H1 (cell line): ENCODE data around the gene GRM1. TPM values are rescaled to one million over a fixed set of nuclear protein-coding genes. Genes with fewer than 3 reads are reported as not detected.
A peak's percentile ranks its signal among the peaks of the same experiment; 100 is the strongest.

Experiments used
- CTCF ChIA-PET: fragments of 300-600 bp; sonication (Branson Sonifier 250); formaldehyde crosslinking; loops from one replicate; lab custom pipeline; 2021; ENCODE audit not compliant: partially characterized antibody; lab: Charles Lee
- POLR2A ChIA-PET: fragments of 300-600 bp; sonication (Branson Sonifier 250); formaldehyde crosslinking; loops from one replicate; lab custom pipeline; 2021; ENCODE audit warnings: inconsistent platforms; ENCODE audit not compliant: partially characterized antibody; lab: Charles Lee
- DNase-seq, 2 experiments: peaks; one replicate each; pipeline versions ENCODE4 v3.0.0 to v3.0.0-alpha.2; 2010 to 2022; ENCODE audit warnings: low spot score in 2 of 2, low read depth in 1 of 2, mixed read lengths in 1 of 2
- FAIRE-seq: peaks from 2 replicates; lab custom pipeline; 2011; peaks lifted over from hg19 to GRCh38; lab: Jason Lieb, UNC
- H2AFZ ChIP-seq: 2 replicates; pipeline ENCODE4 v1.8.1; 2012; ENCODE audit warnings: low read length, inconsistent platforms
- H2AK5ac ChIP-seq: 2 replicates; pipeline ENCODE4 v1.6.1; 2013; ENCODE audit warnings: low read depth, low read length
- H2BK120ac ChIP-seq: replicated peaks from 2 replicates; pipeline ENCODE3; 2013; ENCODE audit warnings: low read depth, low read length, inconsistent platforms
- H2BK12ac ChIP-seq: 2 replicates; pipeline ENCODE4 v1.6.1; 2013; ENCODE audit warnings: low read depth, low read length
- H2BK15ac ChIP-seq: 2 replicates; pipeline ENCODE4 v1.6.1; 2013; ENCODE audit warnings: low read length
- H2BK20ac ChIP-seq: 2 replicates; pipeline ENCODE4 v1.6.1; 2013; ENCODE audit warnings: low read length
- H2BK5ac ChIP-seq: 2 replicates; pipeline ENCODE4 v1.6.1; 2013; ENCODE audit warnings: low read depth, low read length
- H3K14ac ChIP-seq: 2 replicates; pipeline ENCODE4 v1.6.1; 2013; ENCODE audit warnings: inconsistent platforms; ENCODE audit not compliant: insufficient read length
- H3K18ac ChIP-seq: 2 replicates; pipeline ENCODE4 v1.6.1; 2013; ENCODE audit warnings: low read length; ENCODE audit errors: extremely low read depth
- H3K23ac ChIP-seq: 2 replicates; pipeline ENCODE4 v1.6.1; 2013; ENCODE audit warnings: inconsistent platforms; ENCODE audit not compliant: insufficient read length
- H3K23me2 ChIP-seq: 2 replicates; pipeline ENCODE4 v1.6.1; 2013; ENCODE audit warnings: low read depth, low read length
- H3K27ac ChIP-seq: 2 replicates; pipeline ENCODE4 v1.6.1; 2011; ENCODE audit warnings: low read depth, low read length, inconsistent platforms
- H3K27me3 ChIP-seq, 4 experiments: replicated peaks in 1 of 4; 1 replicate in 1 of 4; 2 replicates in 3 of 4; pipeline versions ENCODE4 v1.6.1 to v1.8.1; 2011 to 2013; ENCODE audit warnings: low read length in 3 of 4, mild to moderate bottlenecking in 3 of 4, inconsistent platforms in 2 of 4, mixed read lengths in 2 of 4, moderate library complexity in 1 of 4; ENCODE audit not compliant: control insufficient read depth in 3 of 4, insufficient read depth in 3 of 4; ENCODE audit errors: extremely low read depth in 1 of 4
- H3K36me3 ChIP-seq, 4 experiments: 2 replicates each; pipeline versions ENCODE4 v1.6.1 to v1.8.1; 2011 to 2013; ENCODE audit warnings: mild to moderate bottlenecking in 4 of 4, low read length in 3 of 4, moderate library complexity in 2 of 4, control low read depth in 1 of 4, inconsistent platforms in 1 of 4; ENCODE audit not compliant: insufficient read depth in 4 of 4, control insufficient read depth in 2 of 4
- H3K4ac ChIP-seq: replicated peaks from 2 replicates; pipeline ENCODE3; 2013; ENCODE audit warnings: low read length, low read depth, mixed read lengths, inconsistent platforms; ENCODE audit not compliant: insufficient read length
- H3K4me1 ChIP-seq, 4 experiments: replicated peaks in 1 of 4; 1 replicate in 1 of 4; 2 replicates in 3 of 4; pipeline versions ENCODE4 v1.6.1 to v1.8.1; 2011 to 2013; ENCODE audit warnings: low read length in 3 of 4, inconsistent platforms in 2 of 4, mixed read lengths in 1 of 4; ENCODE audit not compliant: insufficient read depth in 4 of 4, control insufficient read depth in 3 of 4
- H3K4me2 ChIP-seq, 2 experiments: 2 replicates each; pipeline versions ENCODE4 v1.6.1 to v1.8.1; 2011 to 2013; ENCODE audit warnings: low read depth in 2 of 2, low read length in 2 of 2, control low read depth in 1 of 2, inconsistent platforms in 1 of 2, mild to moderate bottlenecking in 1 of 2; ENCODE audit not compliant: insufficient read depth in 1 of 2
- H3K4me3 ChIP-seq, 4 experiments: fragments of 200-600, 300-600 bp in 1 of 4; sonication (generic), shearing (Covaris generic), sonication (Bioruptor Twin) in 1 of 4; 2 replicates each; pipeline versions ENCODE4 v1.5.1 to v1.8.1; 2011 to 2016; ENCODE audit warnings: low read length in 4 of 4, low read depth in 3 of 4, control low read depth in 2 of 4, inconsistent platforms in 2 of 4, mild to moderate bottlenecking in 2 of 4, mixed read lengths in 1 of 4, moderate library complexity in 1 of 4; ENCODE audit not compliant: insufficient read depth in 2 of 4; ENCODE audit errors: extremely low read depth in 1 of 4
- H3K56ac ChIP-seq: replicated peaks from 2 replicates; pipeline ENCODE3; 2013; ENCODE audit warnings: low read depth, mild to moderate bottlenecking, mixed read lengths, low read length, inconsistent platforms; ENCODE audit not compliant: insufficient read length
- H3K79me1 ChIP-seq: 2 replicates; pipeline ENCODE4 v1.6.1; 2013; ENCODE audit warnings: low read depth, low read length, control low read depth
- H3K79me2 ChIP-seq, 2 experiments: 2 replicates each; pipeline versions ENCODE4 v1.6.1 to v1.8.1; 2012 to 2013; ENCODE audit warnings: low read length in 2 of 2, mild to moderate bottlenecking in 2 of 2, inconsistent platforms in 1 of 2; ENCODE audit not compliant: insufficient read depth in 2 of 2, control insufficient read depth in 1 of 2
- H3K9ac ChIP-seq, 4 experiments: replicated peaks in 1 of 4; 1 replicate in 1 of 4; 2 replicates in 3 of 4; pipeline versions ENCODE4 v1.6.1 to v1.8.1; 2011 to 2013; ENCODE audit warnings: low read depth in 3 of 4, low read length in 3 of 4, control low read depth in 2 of 4, mild to moderate bottlenecking in 2 of 4, moderate library complexity in 2 of 4, inconsistent platforms in 1 of 4; ENCODE audit errors: extremely low read depth in 1 of 4
- H3K9me3 ChIP-seq, 2 experiments: 2 replicates each; pipeline versions ENCODE4 v1.6.1 to v1.8.1; 2012 to 2013; ENCODE audit warnings: mild to moderate bottlenecking in 2 of 2, moderate library complexity in 2 of 2, control low read depth in 1 of 2, inconsistent platforms in 1 of 2, low read depth in 1 of 2, low read length in 1 of 2, mixed read lengths in 1 of 2; ENCODE audit not compliant: insufficient read depth in 2 of 2
- H4K20me1 ChIP-seq, 2 experiments: replicated peaks in 1 of 2; 2 replicates each; pipeline versions ENCODE3 to v1.8.1; 2011 to 2013; ENCODE audit warnings: inconsistent platforms in 2 of 2, low read length in 2 of 2, mild to moderate bottlenecking in 1 of 2; ENCODE audit not compliant: insufficient read depth in 2 of 2, control insufficient read depth in 1 of 2
- H4K5ac ChIP-seq: 2 replicates; pipeline ENCODE4 v1.6.1; 2013; ENCODE audit warnings: low read length, low read depth, mixed read lengths, inconsistent platforms; ENCODE audit not compliant: insufficient read length
- H4K8ac ChIP-seq: 2 replicates; pipeline ENCODE4 v1.8.0; 2013; ENCODE audit warnings: mild to moderate bottlenecking, moderate library complexity, low read length, inconsistent platforms; ENCODE audit not compliant: insufficient read depth; ENCODE audit errors: extremely low read depth
- H4K91ac ChIP-seq: replicated peaks from 2 replicates; pipeline ENCODE3; 2013; ENCODE audit warnings: low read length, mixed read lengths, inconsistent platforms; ENCODE audit not compliant: insufficient read length
- ASH2L ChIP-seq: fragments of 200-600, 300-600 bp; sonication (generic); IDR thresholded peaks from one replicate; pipeline ENCODE4 v1.7.1; 2017; ENCODE audit warnings: low read length
- CBX8 ChIP-seq: fragments of 300-800, 300-1000 bp; sonication (generic); IDR thresholded peaks from 2 replicates; pipeline ENCODE4 v1.7.1; 2016; ENCODE audit warnings: low read depth, low read length, borderline replicate concordance
- CTBP2 ChIP-seq: IDR thresholded peaks from 2 replicates; pipeline ENCODE4 v1.7.0; 2011; ENCODE audit warnings: borderline replicate concordance, mild to moderate bottlenecking, moderate library complexity, mixed read lengths, low read length; ENCODE audit not compliant: insufficient read depth, insufficient read length
- GTF2F1 ChIP-seq: IDR thresholded peaks from 2 replicates; pipeline ENCODE4 v1.6.1; 2012; ENCODE audit warnings: low read depth, low read length, improper control_type of control experiment, borderline replicate concordance
- HDAC6 ChIP-seq: IDR thresholded peaks from one replicate; pipeline ENCODE4 v1.7.1; 2012; ENCODE audit warnings: low read depth, mild to moderate bottlenecking, inconsistent platforms, low read length, moderate library complexity
- JUN ChIP-seq: IDR thresholded peaks from 2 replicates; pipeline ENCODE4 v1.6.1; 2011; ENCODE audit warnings: low read depth, mild to moderate bottlenecking, improper control_type of control experiment, low read length
- KDM5A ChIP-seq: fragments of 200-600 bp; IDR thresholded peaks from 2 replicates; pipeline ENCODE4 v1.7.1; 2012; ENCODE audit warnings: mild to moderate bottlenecking, low read length, inconsistent platforms, mixed read lengths
- POLR2AphosphoS5 ChIP-seq: IDR thresholded peaks from 2 replicates; pipeline ENCODE4 v1.6.1; 2011; ENCODE audit warnings: low read depth, low read length
- ZNF274 ChIP-seq: IDR thresholded peaks from 2 replicates; pipeline ENCODE4 v1.7.0; 2012; ENCODE audit warnings: low read length, borderline replicate concordance; ENCODE audit errors: extremely low read depth
- WGBS, 2 experiments: shearing (Covaris generic) in 1 of 2; methylation state at CpG; one replicate each; pipeline versions ENCODE4 v1.1.6 to v1.1.7; 2013 to 2015; ENCODE audit warnings: low lambda C conversion rate in 2 of 2, mixed read lengths in 2 of 2, inconsistent platforms in 1 of 2, low coverage in 1 of 2, missing lambda C conversion rate in 1 of 2; ENCODE audit not compliant: insufficient replicate concordance in 2 of 2, insufficient coverage in 1 of 2, insufficient read length in 1 of 2; ENCODE audit errors: extremely low coverage in 1 of 2, missing lambda C conversion rate in 1 of 2; 5-methylcytosine and 5-hydroxymethylcytosine counted together
- polyA plus RNA-seq, 7 experiments: library from polyadenylated mRNA; depleted of rRNA in 3 of 7; stranded (reverse) in 5 of 7; unstranded in 2 of 7; fragments of >200 nt in 5 of 7; fragments of 200-250 nt in 2 of 7; gene quantifications; 1 replicate in 5 of 7; 2 replicates in 1 of 7; 4 replicates in 1 of 7; pipeline versions ENCODE4 v1.2.1 to v1.2.3, GENCODE V29; 2011 to 2013; ENCODE audit warnings: missing spikeins in 2 of 7, mixed read lengths in 2 of 7
- total RNA-seq: library from RNA; stranded (reverse); fragmentation: NEBNext Ultra II Directional; extraction: Animal tissue kit (Norgen Biotek cat#: 25700); gene quantifications from 2 replicates; pipeline ENCODE4 v1.2.1, GENCODE V29; 2021
- TF ChIP-seq, protein P1 (sequence below): IDR thresholded peaks from 2 replicates; pipeline ENCODE4 v1.6.1; 2012; ENCODE audit warnings: low read length, inconsistent platforms

GRM1 gene
- total and polyA plus RNA-seq, 2 of the 8 experiments (the other 6 are each of a cell fraction or from before 2014, with no cell fraction given) = 0.15 to 1.3 TPM

DNA sequence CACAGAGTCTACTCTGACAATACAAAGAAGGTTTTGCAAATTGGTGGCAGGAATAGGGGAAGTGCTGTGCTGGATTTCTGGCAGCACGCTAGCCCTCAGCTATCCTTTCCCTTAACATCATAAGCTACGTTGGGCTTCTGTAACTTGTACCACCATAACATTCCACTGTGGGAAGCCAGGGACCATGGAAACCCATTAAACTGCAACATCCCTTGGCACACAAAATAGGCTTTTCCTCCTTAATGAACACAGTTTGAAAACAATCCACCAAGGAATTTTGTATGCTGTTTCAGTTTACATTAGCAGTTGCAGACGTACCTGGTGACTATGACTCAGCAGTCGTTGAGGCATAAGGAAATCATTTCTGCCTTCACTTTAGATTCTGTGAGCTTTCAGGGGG is 310.9 kb downstream of the GRM1 start:
- DNase-seq (no peak), FAIRE-seq (no peak)
- Histone ChIP-seq H3K23ac (no peak overlapping the region), H3K9me3 (no peaks in the 10 kb centered on the region), H3K18ac (no peak overlapping the region), H4K91ac (no peak overlapping the region), H3K27ac (no peak overlapping the region), H2BK5ac (no peak overlapping the region), H3K56ac (no peak overlapping the region), H3K27me3 (no peaks in the 10 kb centered on the region), H2BK20ac (no peak overlapping the region), H2AK5ac (no peak overlapping the region), H4K8ac (no peak overlapping the region), H3K79me1 (no peaks in the 10 kb centered on the region), H3K14ac (no peak overlapping the region), H4K5ac (no peak overlapping the region), H3K4me1 (peaks cover 0 to 3% (median 1%) of the 10 kb centered on the region in 4 experiments; a peak in 3 of 7 replicates), H4K20me1 (no peaks in the 10 kb centered on the region), H3K36me3 (no peaks in the 10 kb centered on the region), H2BK120ac (no peak overlapping the region), H3K4ac (no peak overlapping the region), H2AFZ (peak overlapping the region; percentile 89; the same call in 1 of the 2 replicates), H3K4me2 (no peak overlapping the region), H3K9ac (no peak overlapping the region), H2BK15ac (no peak overlapping the region), H3K23me2 (no peaks in the 10 kb centered on the region), H2BK12ac (no peak overlapping the region), H3K4me3 (no peak overlapping the region), H3K79me2 (no peaks in the 10 kb centered on the region)
- no peak for TF ChIP-seq POLR2AphosphoS5
- no peak for TF ChIP-seq ZNF274
- no peak for TF ChIP-seq CBX8
- TF ChIP-seq CTBP2 = no peak
- no peak for TF ChIP-seq ASH2L
- TF ChIP-seq HDAC6 = no peak
- no peak for TF ChIP-seq KDM5A
- no peak for TF ChIP-seq GTF2F1
- TF ChIP-seq JUN = no peak
- TF ChIP-seq, protein P1, sequence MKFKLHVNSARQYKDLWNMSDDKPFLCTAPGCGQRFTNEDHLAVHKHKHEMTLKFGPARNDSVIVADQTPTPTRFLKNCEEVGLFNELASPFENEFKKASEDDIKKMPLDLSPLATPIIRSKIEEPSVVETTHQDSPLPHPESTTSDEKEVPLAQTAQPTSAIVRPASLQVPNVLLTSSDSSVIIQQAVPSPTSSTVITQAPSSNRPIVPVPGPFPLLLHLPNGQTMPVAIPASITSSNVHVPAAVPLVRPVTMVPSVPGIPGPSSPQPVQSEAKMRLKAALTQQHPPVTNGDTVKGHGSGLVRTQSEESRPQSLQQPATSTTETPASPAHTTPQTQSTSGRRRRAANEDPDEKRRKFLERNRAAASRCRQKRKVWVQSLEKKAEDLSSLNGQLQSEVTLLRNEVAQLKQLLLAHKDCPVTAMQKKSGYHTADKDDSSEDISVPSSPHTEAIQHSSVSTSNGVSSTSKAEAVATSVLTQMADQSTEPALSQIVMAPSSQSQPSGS = no peak
- WGBS, 2 experiments = 83% methylated on average over 4 of the region's 4 CpGs; no CpG with 5 or more reads in 1 of the 2 experiments
- POLR2A ChIA-PET = no interaction called here
- CTCF ChIA-PET = interaction anchor here (1.7 to 2.1 kb wide), 2 partner anchors 9 to 41 kb away, joined by 5 to 8 read pairs; no protein-coding TSS in a partner anchor
